Stimulated activated naive CD8-positive, alpha-beta T cell treated with anti-CD3 and anti-CD28 coated beads, Interleukin-15, amount 100 ng/mL, for 72 hours (primary cell): ENCODE measurements around the gene SAMD10.
A peak's percentile ranks its signal among the peaks of the same experiment; 100 is the strongest.

ENCODE experiments used
- ATAC-seq: fragments of 150-1000 bp; cut with Tn5 transposase; 2 replicates; pipeline ENCODE4 v1.10.0; 2021; ENCODE audit warnings: mild to moderate bottlenecking, moderate library complexity
- DNase-seq, 2 donors: peaks; one replicate each; pipeline ENCODE4 v3.0.0; 2021 to 2022
- H3K27ac Mint-ChIP-seq, 2 donors: one replicate each; pipeline ENCODE4 v1.8.0; 2022; ENCODE audit warnings: mild to moderate bottlenecking in 2 of 2, mixed read lengths in 2 of 2, moderate library complexity in 2 of 2
- H3K27me3 Mint-ChIP-seq: one replicate; pipeline ENCODE4 v1.8.0; 2022; ENCODE audit warnings: mixed read lengths
- H3K4me1 Mint-ChIP-seq: one replicate; pipeline ENCODE4 v1.8.0; 2022; ENCODE audit warnings: mild to moderate bottlenecking, mixed read lengths
- H3K4me3 Mint-ChIP-seq, 2 donors: one replicate each; pipeline ENCODE4 v1.8.0; 2022; ENCODE audit warnings: mild to moderate bottlenecking in 2 of 2, mixed read lengths in 2 of 2, moderate library complexity in 1 of 2
- H3K9me3 Mint-ChIP-seq, 2 donors: one replicate each; pipeline ENCODE4 v1.8.0; 2022; ENCODE audit warnings: mixed read lengths in 2 of 2

Gene SAMD10

DNA sequence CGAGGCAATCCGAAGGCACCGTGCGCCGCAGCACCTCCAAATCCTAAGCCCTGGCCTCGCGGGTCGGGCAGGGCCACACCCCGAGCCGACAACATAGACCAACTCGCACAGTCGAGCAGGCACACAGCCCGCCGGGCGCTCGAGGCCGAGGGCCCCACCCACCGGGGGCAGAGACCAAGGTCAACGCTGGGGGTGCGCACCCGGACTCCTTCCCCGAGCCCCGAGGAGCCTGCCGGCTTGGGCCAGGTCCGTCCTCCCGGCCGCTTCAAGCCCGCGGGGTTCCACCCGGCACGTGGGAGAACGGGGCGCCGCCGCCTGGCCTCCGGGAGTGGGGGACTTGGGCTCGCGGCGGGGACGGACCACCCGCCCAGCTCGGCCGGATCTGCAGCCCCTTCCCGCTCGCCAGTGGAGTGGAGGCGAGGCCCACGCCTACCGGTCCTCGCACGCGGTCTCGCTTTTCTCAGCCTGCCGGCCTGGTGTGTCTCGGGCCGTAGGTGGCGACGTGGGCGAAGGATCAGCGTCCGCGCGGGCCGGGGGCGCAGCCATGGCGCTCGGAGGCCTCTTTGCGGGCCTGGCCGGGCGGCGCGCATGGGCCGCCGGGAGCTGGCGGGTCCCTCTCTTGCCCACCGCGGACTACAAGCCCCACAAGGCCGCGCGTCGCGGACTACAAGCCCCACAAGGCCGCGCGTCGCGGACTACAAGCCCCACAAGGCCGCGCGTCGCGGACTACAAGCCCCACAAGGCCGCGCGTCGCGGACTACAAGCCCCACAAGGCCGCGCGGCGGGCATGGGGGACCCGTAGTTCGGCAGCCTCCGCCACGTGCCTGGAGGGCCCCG, 23.4 kb downstream of the SAMD10 start, which contains the start of gene UCKL1:
Gene UCKL1 (minus strand): TSS at position 590 of the 837 bp plus-strand sequence. CDS start 44 bp downstream, at position 546.
- Mint-ChIP-seq H3K4me1 (peaks cover 68% of the 10 kb centered on the region), H3K27ac (peak within 1 kb of the TSS; percentile 90 to 96), H3K27me3 (no peaks in the 10 kb centered on the region), H3K4me3 (peak within 1 kb of the TSS; percentile 83 to 90), H3K9me3 (no peaks in the 10 kb centered on the region)
- peak; percentile 87 to 93 for DNase-seq
- peak; percentile 83 for ATAC-seq

DNA sequence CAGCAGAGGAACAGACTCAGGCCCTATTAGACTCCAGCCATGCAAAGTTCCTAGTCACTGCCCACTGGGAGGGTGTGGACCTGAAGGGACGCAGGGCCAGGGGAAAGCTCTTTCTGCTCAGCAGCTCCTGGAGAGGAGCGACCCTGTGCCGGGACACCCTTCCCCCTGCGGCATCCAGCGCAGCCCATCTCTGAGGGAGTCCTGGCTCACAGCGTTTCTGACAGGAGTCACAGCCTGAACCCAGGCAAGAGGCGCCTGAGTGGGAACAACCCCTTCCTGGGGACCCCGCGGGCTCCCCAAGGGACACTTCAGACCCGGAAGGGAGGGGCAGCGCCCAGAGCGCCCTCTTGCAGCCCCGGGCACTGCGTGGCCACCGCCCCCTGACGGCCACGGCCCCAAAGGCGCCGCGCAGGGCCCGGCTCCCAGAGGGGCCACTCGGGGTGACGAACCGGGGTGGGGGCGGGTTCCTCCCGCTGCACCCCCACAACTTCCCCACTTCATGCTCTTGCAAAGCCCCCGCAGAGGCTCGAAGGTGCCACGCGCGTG, 24.1 kb downstream of the SAMD10 start:
- Mint-ChIP-seq H3K9me3 (no peaks in the 10 kb centered on the region), H3K4me1 (peaks cover 72% of the 10 kb centered on the region), H3K27me3 (no peaks in the 10 kb centered on the region), H3K4me3 (peak overlapping the region; percentile 83 to 90), H3K27ac (peak overlapping the region; percentile 65 to 95)
- peak; percentile 14 for ATAC-seq
- no peak for DNase-seq

DNA sequence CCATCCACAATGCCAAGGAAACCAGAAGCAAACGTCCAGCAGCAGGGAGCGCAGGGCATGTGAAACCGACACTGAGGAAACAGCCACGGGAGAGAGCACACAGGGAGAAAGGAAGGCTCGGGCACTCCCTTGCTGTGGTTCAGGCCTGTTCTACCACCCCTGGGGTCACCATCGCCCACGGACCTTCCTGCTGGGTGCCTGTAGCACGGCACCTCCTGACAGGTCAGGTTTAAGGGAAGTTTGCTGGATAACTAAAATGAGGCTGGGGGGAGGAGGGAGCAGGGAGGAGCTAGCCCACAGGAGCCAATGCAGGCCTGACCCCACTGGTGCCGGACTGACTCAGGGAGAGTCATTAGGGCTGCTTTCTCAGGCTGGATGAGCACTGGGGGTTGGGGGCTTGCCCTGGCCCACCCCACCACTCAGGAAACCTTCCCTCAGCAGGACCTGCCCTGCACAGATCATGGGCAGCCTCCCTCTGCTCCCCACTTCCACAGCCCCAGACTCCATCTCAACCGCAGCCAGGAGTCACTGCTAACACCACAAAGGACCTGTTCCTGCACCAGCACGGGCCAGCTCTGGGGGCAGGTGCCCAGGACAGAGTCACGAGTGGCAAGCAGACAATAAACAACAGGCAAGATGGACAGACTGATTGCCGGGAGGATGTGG, 25.5 kb downstream of the SAMD10 start:
- DNase-seq (no peak), ATAC-seq (no peak)
- H3K4me3 Mint-ChIP-seq: peak overlapping the region; percentile 83 to 90
- H3K9me3 Mint-ChIP-seq: no peaks in the 10 kb centered on the region
- no peaks in the 10 kb centered on the region for H3K27me3 Mint-ChIP-seq
- H3K27ac Mint-ChIP-seq: no peak overlapping the region
- H3K4me1 Mint-ChIP-seq: peaks cover 80% of the 10 kb centered on the region

DNA sequence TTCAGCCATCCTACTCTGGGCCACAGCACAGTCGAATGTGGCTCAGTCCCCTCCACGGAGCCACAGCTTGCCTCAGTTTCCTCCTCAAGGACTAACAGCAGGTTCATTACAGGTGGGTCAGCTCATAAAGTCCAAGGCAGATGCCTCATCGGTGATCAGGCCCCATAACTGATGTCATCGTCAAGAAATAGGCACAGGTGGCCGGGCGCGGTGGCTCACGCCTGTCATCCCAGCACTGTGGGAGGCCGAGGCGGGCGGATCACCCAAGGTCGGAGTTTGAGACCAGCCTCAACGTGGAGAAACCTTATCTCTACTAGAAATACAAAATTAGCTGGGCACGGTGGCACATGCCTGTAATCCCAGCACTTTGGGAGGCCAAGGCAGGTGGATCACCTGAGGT, 26.7 kb downstream of the SAMD10 start:
- no peak for DNase-seq
- Mint-ChIP-seq H3K9me3 (no peaks in the 10 kb centered on the region), H3K27me3 (no peaks in the 10 kb centered on the region), H3K4me3 (no peak overlapping the region), H3K4me1 (peaks cover 80% of the 10 kb centered on the region), H3K27ac (peak overlapping the region in 1 of 2 donors; percentile 42)
- ATAC-seq: no peak

DNA sequence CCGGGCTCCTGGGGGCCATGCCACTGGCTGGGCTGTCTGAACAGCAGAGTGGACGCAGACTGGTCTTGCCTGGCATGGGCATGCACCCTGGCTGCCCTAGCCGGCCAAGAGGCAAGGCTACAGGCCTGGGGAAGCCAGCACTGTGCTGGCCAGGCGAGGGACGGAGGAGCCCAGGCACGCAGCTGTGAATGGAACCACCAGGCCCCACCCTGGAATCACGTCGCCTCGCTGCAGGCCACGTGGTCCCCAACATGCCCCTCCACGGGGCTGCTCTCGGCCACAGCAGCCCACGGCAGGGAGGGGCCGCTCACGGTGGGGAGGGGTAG, 27.3 kb downstream of the SAMD10 start:
- Mint-ChIP-seq H3K4me3 (no peak overlapping the region), H3K27ac (no peak overlapping the region), H3K27me3 (no peaks in the 10 kb centered on the region), H3K9me3 (no peaks in the 10 kb centered on the region), H3K4me1 (peaks cover 80% of the 10 kb centered on the region)
- no peak for ATAC-seq
- DNase-seq: no peak

DNA sequence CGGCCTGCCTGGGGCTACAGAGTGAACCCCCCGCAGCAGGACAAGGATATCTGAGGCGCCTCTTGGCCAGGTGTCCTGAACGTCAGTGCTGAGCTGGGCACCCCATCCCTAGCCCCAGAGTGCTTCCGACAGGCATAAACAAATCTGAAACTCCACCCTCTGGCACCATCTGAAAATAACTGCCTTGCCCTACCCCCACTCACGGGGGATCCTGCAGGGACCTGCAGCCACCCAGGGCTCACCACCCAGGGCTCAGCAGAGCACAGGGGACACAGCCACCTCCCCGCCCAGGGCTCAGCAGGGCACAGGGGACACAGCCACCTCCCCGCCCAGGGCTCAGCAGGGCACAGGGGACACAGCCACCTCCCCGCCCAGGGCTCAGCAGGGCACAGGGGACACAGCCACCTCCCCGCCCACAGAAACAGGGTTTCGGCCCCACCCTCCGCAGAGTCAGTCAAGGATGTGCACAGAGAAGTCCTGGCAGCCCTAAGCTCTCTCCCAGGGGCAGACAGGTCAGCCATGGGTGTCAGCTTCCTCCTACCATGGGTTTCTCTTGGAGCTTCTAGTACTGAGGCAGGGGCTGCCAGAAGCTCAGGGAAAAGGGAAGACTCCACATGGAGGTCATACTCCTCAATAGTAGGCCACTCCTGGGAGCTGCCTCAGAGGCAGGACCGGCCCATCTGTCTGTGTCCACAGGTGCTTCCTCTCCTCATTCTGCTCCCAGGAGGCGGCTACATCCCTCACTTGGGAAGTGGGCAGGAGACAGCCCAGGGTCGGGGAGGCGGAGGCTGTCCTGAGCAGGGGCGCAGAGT, 27.8 kb downstream of the SAMD10 start:
- no peak for DNase-seq
- no peak overlapping the region for H3K4me3 Mint-ChIP-seq
- H3K27me3 Mint-ChIP-seq: no peaks in the 10 kb centered on the region
- no peak overlapping the region for H3K27ac Mint-ChIP-seq
- no peak for ATAC-seq
- no peaks in the 10 kb centered on the region for H3K9me3 Mint-ChIP-seq
- peaks cover 82% of the 10 kb centered on the region for H3K4me1 Mint-ChIP-seq

DNA sequence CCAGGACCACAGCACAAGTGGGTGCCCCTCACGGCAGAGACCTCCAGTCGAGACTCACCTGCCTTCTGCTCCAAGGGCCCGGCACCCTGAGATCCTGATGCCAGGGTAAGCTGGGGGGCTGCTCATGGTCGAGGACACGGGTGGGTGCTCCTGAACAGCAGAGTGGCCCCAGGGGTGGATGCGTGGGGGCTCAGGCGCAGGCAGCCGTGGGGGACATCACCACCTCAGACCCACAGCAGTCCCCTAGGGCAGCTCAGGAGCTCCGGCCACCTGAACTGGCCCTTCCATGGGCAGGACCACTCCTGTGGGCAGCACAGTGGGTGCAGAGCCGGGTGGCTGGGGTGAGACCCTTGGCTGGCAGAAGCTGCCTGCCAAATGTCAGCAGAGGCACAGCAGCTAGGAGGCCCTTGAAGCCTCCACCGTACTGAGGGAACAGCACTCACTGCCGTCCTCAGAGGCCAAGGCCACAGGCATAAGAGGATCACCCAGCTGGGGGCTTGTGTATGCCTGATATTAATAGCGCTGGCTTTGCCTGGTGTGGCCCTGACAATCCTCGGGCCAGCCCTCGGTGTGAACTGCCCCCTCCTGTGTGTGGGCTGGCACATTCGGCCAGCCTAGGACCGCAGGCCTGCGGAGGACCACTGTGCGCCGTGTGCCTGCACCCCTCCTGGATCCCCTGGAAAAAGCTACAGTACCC, 28.6 kb downstream of the SAMD10 start:
- ATAC-seq: no peak
- H3K27me3 Mint-ChIP-seq: no peaks in the 10 kb centered on the region
- H3K27ac Mint-ChIP-seq: no peak overlapping the region

DNA sequence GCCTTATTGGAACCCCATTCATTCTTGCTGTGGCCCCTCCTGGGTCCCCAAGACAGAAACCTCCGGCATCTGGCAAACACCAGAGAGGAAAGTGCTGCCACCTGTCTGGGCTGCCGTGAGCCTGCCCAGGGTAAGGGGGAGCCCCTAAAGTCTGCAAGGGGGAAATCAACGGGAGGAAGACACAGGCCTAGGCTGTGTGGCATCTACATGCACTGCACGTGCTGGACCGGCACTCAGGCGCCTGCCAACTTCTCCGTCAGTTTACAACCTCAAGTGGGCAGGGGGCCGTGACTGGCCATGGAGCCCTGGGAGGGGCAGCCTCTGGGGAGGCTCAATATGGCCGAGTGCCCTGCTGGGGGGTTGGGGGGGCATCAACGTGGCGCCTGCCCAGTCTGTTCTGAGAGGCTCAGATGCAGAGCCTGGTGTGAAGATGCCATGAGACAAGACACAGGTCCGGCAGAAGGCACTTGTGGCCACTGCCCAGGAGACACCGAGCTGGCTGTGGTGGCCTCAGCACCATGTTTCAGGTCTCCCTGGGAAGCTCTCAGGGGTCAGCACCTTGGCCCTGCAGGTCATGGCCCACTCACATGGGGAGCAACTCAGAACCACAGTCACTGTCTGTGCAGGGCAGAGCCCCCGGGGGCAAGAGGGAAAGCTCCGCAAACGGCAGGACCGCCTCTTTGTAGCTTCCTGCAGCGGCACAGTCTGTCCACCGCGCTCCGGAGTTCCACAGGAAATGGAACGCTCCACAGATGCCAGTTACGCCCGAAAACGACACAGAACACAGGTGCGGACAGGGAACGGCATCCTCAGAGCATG, 31.6 kb downstream of the SAMD10 start:
- Mint-ChIP-seq H3K27ac (peak overlapping the region; percentile 48 to 98), H3K4me1 (peaks cover 66% of the 10 kb centered on the region), H3K9me3 (no peaks in the 10 kb centered on the region), H3K27me3 (no peaks in the 10 kb centered on the region), H3K4me3 (peak overlapping the region; percentile 80 to 87)
- DNase-seq (peak in 1 of 2 donors; percentile 54), ATAC-seq (peak; percentile 69)

More for the DNA sequence above, 28.6 kb downstream of the SAMD10 start:
- Mint-ChIP-seq H3K9me3 (no peaks in the 10 kb centered on the region), H3K4me1 (peaks cover 83% of the 10 kb centered on the region), H3K4me3 (no peak overlapping the region)
- no peak for DNase-seq

DNA sequence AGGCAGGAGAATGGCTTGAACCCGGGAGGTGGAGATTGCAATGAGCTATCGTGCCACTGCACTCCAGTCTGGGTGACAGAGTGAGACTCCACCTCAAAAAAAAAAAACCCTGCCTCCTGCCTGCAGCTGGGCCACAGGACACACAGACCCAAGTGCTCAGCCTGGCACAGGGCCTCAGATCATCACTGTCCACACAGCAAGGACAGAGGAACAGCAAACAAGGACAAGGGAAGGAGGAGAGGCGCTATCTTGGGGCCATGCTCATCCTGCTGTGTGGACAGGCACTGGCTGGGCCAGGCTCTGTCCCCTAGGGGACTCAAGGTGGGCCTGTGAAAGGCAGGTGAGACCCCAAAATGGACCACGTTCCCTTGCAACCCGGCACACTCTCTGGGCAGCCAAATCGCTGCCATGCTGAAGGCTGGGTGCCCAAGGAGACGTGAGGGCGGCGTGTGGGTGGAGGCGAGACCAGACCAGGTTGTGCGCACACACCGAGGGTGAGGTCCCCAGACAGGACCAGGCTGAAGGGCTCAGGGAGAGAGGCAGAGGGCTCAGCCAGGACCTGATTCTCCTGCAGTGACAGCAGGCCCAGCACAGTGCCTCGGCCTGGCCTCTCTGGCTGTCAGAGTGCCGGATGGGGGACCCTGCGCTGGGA, 32.3 kb downstream of the SAMD10 start:
- Mint-ChIP-seq H3K4me3 (peak overlapping the region; percentile 80 to 87), H3K4me1 (peaks cover 65% of the 10 kb centered on the region), H3K9me3 (no peaks in the 10 kb centered on the region), H3K27me3 (no peaks in the 10 kb centered on the region), H3K27ac (peak overlapping the region in 1 of 2 donors; percentile 84)
- DNase-seq (no peak), ATAC-seq (peak; percentile 2)

DNA sequence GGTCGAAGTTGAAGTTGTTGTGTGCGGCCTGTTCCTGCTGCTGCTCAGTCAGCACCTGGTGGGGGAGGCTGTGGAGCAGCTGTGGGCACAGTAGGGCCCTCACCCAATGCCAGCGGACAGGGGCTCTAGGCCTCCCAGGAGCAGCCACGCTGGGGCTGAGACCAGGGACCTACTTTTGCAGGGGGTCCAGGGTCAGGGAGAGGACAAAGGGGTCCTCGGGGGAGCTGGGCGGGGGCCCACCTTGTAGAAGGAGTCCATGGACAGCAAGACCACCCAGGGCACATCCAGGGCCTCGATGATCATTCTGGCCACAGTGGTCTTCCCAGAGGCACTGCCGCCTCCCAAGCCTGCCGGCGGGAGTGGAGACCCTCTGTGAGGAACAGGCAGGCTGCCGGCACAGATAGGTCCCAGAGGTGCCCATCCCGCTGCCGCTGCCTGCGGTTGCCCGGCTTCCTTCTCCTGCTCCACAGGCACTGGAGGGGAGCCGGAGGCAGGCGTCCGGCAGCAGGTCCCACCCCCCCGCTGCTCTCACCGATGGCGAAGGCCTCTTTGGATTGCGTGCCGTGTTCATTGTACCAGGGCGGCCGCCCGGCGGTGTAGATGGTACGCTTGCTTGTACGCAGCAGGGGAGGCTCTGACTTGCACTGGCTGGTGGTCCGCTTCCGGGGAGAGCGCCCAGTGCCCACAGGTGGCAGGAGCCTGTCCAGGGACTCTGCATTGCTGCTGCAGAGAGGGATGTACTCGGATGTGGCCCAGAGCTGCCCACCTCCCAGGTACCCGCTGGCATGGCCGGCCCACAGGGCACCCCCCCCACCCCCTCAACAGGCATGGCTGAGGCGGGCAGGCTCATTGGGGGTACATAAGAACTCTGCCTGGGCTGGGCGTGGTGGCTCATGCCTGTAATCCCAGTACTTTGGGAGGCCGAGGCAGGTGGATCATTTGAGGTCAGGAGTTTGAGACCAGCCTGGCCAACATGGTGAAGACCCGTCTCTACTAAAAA, 33.2 kb downstream of the SAMD10 start:
- H3K4me1 Mint-ChIP-seq: peaks cover 64% of the 10 kb centered on the region
- no peaks in the 10 kb centered on the region for H3K9me3 Mint-ChIP-seq
- H3K27ac Mint-ChIP-seq: peak overlapping the region in 1 of 2 donors; percentile 88
- H3K27me3 Mint-ChIP-seq: no peaks in the 10 kb centered on the region
- H3K4me3 Mint-ChIP-seq: no peak overlapping the region
- ATAC-seq (no peak), DNase-seq (no peak)

DNA sequence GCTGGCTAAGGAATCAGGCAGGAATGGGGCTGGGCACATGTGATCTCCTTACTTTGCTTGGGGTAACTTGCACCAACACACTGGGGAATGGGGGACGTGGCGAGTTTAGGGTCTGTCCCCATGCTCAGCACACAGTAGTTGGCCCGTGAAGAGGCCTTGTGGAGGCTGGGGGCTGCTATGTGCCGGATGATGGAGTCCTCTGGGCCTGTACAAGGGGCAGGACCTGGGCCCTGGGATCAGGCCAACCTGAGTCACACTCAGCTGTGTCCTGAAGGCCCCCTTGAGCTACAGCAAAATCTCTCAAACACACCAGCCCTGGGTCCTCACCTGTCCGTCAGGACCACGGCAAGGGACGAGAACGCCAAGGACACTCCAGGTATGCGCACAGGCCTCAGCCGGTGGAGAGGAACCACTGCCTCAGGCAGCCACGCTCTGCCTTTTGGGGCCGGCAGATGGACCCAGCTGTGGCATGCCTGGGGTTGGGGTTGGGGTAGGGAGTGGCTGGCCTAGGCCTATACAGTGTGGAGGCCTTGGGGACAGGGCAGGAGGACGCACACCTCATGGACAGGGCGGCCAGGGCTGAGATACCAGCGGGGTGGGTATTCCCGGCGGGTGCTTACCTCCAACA, 34.3 kb downstream of the SAMD10 start:
- DNase-seq: no peak
- no peaks in the 10 kb centered on the region for H3K27me3 Mint-ChIP-seq
- no peak for ATAC-seq
- H3K4me1 Mint-ChIP-seq: peaks cover 67% of the 10 kb centered on the region
- H3K27ac Mint-ChIP-seq: peak overlapping the region in 1 of 2 donors; percentile 88
- no peak overlapping the region for H3K4me3 Mint-ChIP-seq
- no peaks in the 10 kb centered on the region for H3K9me3 Mint-ChIP-seq

DNA sequence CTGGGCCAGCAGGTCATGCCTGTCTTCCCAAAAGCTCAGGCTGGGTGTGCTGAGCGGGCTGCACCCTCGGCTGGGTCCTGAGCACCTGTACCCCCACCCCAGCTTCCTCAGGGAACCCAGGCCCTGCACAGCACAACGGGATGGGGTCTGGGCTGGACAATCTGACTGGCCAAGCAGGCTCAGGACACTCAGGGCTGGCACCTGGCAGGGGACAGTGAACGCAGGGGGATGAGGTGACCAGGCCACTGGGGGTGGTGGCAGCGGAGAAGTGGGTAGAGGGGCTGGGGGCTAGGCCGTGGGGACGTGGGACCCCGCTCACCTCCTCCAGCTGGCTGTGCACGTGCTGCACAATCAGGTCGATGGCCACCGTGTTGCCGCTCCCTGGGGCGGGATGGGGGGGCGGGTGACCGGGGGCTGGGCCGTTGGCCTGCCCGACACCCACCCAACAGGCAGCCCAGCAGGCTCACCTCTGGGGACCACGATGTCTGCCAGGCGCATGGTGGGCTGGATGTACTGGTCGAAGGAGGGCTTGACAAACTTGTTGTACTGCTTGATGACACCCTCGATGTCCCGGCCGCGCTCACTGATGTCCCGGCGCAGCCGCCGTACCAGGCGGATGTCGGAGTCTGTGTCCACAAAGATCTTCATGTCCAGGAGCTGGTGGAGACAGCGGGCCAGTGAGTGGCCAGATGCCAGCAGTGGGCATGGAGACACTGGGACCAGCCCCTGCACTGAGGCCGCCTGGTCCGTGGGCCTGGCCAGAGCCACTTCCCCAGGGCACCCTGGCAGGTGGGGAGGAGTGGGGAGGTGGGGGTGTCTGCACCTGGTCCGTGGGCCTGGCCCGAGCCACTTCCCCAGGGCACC, 35.1 kb downstream of the SAMD10 start:
- Mint-ChIP-seq H3K4me1 (peaks cover 59% of the 10 kb centered on the region), H3K27ac (peak overlapping the region in 1 of 2 donors; percentile 94)
- ATAC-seq: no peak

More for the DNA sequence above, 35.1 kb downstream of the SAMD10 start:
- no peaks in the 10 kb centered on the region for H3K9me3 Mint-ChIP-seq
- DNase-seq: no peak
- no peaks in the 10 kb centered on the region for H3K27me3 Mint-ChIP-seq
- no peak overlapping the region for H3K4me3 Mint-ChIP-seq
